Fibroblast of skin of left biceps (primary cell): ENCODE data around the gene PLXNB1.

Source experiments
- DNase-seq, 2 experiments: peaks; one replicate each; pipeline ENCODE4 v3.0.0-alpha.2; 2013; ENCODE audit warnings: low read depth in 2 of 2

PLXNB1 gene

GRCh38 chr3:48370333-48370713, 59.6 kb downstream of the PLXNB1 start:
- DNase-seq: no peak

DNA sequence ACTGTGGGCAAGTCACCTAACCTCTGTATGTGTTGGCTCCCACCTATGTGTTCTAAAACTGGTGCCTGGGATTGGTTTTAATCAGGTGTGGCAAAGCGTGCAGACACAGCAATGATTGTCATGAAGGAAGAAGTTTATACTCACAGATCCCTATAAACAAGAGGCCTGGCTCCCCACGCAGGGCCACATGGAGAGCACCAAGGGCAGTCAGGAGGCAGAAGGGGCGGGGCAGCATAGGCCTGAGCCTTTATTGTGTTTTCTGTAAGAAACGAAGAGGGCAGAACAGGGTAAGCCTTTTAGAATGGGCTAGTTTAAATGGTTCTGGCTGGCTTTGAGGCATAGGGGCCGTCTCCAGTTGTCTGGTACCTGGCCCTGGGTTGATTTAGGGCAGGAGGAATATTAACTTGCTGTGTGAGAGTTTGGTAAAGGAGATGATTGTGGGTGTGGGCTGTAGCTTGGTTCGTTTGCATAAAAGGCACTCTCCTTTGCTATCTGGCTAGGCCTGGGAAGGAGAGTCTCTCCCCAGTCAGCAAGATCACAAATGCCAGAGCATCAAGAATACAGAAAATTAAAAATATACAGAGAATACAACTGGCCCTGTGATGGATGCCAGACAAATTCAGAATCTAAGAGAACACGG, 60.1 kb downstream of the PLXNB1 start:
- DNase-seq: no peak

- DNase-seq: no peak
Observed at GRCh38 chr3:48367201-48367600, 62.7 kb downstream of the PLXNB1 start.

- no peak for DNase-seq
Observed at GRCh38 chr3:48364840-48365239, 65.0 kb downstream of the PLXNB1 start.

DNA sequence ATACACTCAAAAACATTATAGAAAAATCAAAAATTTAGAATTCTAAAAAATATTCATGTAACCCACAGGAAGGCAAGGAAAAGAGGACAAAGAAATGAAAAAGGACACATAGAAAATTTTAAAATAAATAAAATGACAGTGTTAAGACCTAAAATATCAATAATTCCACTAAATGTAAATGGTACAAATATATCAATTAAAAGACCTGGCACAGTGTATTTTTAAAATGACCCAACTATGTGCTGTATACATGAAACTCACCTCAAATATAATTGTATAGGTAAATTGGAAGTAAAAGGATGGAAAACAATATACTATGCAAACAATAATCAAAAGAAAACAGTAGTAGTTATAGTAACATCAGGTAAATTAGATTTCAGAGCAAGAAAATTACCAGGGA, 68.0 kb downstream of the PLXNB1 start:
- no peak for DNase-seq

DNA sequence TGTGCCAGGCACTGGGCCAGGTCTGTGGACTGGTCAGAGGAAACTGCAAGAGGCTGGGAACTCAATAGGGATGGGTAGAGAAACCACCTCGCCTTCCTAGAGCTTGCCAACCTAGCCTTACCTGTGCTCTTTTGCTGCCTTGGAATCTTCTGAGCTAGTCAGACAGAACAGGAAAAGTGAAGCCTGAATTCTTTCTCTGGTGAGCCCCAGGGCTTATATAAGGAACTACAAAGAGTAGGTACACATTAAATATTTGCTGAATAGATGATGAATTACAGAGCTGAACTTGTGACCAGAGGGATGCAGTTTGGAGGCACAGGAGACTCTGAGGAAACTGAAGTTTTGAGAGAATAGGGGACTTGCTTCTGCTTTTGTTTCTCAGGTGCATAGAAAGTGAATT, 73.5 kb downstream of the PLXNB1 start:
- DNase-seq: no peak

DNA sequence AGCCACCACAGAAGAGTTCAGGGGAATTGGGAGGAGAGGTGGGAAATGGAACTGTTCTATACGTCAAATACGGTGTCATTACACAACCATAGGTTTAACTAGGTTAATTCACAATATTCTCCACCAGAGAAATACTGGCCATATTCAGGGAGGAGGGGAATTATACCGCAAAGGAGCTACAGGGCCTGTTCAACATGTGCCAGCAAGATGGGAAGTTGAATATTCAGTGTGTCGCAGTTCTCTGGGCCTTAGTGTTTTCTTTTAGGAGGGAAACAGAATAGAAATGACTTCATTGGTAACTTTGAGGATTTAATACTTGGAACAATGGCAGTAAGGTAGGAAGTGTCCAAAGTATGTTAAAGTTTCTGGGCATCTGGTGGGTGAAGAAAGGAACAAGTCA, 75.9 kb downstream of the PLXNB1 start:
- DNase-seq: no peak
